Measurements from ENCODE around the gene CTSC.
"Not testable (repeated sequence)": the region's sequence is repeated elsewhere in the genome, so short reads cannot be mapped to it uniquely, and the experiment has no call there.

The CTSC gene

DNA sequence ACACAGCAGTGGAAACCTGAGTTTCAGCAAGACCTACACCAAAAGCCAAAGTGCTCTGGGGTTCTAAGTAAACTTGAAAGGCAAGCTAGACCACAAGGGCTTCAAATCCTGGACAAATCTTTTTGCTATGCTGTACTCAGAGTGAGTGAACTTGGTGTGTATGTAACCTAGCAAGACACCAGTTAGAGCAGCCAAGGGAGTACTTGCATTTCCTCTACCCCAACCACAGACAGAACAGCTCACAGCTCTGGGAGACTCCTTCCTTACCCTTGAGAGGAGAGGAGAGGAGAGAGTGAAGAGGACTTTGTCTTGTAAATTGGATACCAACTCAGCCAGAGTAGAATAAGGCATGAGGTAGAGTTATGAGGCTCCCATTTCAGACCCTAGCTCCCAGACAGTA lies 71.4 kb downstream of the CTSC start:
- no peaks in the 10 kb centered on the region for H3K4me1 ChIP-seq
- no peaks in the 10 kb centered on the region for H4K20me1 ChIP-seq
- no peak overlapping the region for H3K4me2 ChIP-seq
- peaks cover 51% of the 10 kb centered on the region for H3K36me3 ChIP-seq
- no peaks in the 10 kb centered on the region for H3K27me3 ChIP-seq
- peaks cover 38% of the 10 kb centered on the region for H3K9me3 ChIP-seq
- no peak overlapping the region for H3K4me3 ChIP-seq
- no peak overlapping the region for H3K27ac ChIP-seq
- no peak for TF ChIP-seq Cebpa-rat (IDR thresholded peaks at IDR 0.05)
- H3K9ac ChIP-seq = no peak overlapping the region

DNA sequence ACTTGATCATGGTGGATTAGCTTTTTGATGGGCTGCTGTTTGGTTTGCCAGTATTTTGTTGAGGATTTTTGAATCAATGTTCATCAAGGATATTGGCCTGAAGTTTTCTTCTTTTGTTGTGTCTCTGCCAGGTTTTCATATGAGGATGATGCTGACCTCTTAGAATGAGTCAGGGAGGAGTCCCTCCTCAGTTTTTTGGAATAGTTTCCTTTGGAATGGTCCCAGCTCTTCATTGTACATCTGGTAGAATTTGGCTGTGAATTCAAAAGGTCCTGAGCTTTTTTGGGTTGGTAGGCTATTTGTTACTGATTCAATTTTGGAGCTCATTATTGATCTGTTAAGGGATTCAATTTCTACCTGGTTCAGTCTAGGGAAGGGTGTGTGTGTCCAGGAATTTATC lies 78.1 kb downstream of the CTSC start:
- Histone ChIP-seq H4K20me1 (no peaks in the 10 kb centered on the region), H3K9me3 (peaks cover 74% of the 10 kb centered on the region), H3K36me3 (peaks cover 24% of the 10 kb centered on the region), H3K9ac (no peak overlapping the region), H3K4me3 (no peak overlapping the region), H3K27me3 (no peaks in the 10 kb centered on the region), H3K27ac (no peak overlapping the region), H3K4me1 (no peaks in the 10 kb centered on the region), H3K4me2 (no peak overlapping the region)
- TF ChIP-seq Cebpa-rat (IDR thresholded peaks at IDR 0.05) = no peak

DNA sequence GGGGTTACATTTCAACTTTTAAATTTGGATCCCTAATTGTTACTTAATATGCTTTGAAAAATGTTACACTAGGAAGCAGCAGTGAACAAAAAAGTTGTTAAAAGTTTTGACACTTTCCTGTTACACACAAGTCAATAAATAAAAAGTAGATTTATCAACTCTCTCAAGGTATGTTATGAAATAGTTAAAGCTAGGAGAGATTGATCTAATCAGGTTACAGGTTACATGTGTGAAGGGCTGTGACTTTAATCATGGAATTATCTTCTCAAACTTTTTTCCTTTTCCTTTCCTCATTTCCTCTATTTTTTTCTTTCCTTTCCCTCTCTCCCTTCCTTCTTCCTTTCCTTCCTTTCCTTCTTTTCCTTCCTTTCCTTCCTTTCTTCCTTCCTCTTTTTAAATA lies 85.3 kb downstream of the CTSC start:
- Histone ChIP-seq H4K20me1 (no peaks in the 10 kb centered on the region), H3K9me3 (peaks cover 8% of the 10 kb centered on the region), H3K9ac (no peak overlapping the region), H3K4me3 (no peak overlapping the region), H3K27me3 (no peaks in the 10 kb centered on the region), H3K27ac (no peak overlapping the region), H3K4me2 (no peak overlapping the region), H3K4me1 (no peaks in the 10 kb centered on the region), H3K36me3 (no peaks in the 10 kb centered on the region)
- TF ChIP-seq Cebpa-rat (IDR thresholded peaks at IDR 0.05) = no peak

DNA sequence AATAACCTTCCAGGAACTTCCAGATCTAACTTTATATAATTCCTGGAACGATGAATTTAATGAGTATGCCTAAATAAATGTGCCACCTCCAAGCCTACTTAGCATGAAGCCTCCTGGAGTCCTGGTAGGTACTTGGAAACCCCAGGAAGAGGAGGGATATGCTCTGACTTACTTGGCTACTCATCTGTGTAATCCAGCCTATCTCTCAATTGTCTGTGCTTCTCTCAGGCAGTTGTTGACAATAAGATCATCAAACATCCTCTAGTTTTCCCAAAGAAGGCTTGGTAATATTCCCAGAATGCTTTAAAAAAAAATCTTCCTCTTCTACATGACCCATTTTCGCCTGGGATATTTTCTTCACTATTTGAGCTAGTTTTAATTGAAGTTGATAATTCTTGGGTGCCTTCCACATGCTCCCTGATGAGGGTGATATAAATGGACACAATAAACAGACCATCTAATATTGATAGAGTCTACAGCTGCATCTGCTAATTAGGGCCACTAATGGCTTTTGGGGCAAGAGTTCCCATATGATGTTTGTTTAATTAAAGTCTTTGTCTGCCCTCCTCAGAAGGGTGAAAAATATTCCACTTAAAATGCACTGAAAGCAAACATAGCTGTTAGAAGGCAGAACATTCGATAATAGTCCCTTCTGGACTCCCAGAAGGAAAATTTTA lies 86.8 kb downstream of the CTSC start:
- no peak overlapping the region for H3K27ac ChIP-seq
- no peaks in the 10 kb centered on the region for H3K27me3 ChIP-seq
- H3K4me3 ChIP-seq = no peak overlapping the region
- TF ChIP-seq Cebpa-rat (IDR thresholded peaks at IDR 0.05) = no peak
- peaks cover 4% of the 10 kb centered on the region for H3K9me3 ChIP-seq
- no peak overlapping the region for H3K9ac ChIP-seq
- no peaks in the 10 kb centered on the region for H4K20me1 ChIP-seq
- H3K4me1 ChIP-seq = no peaks in the 10 kb centered on the region
- no peaks in the 10 kb centered on the region for H3K36me3 ChIP-seq
- no peak overlapping the region for H3K4me2 ChIP-seq

DNA sequence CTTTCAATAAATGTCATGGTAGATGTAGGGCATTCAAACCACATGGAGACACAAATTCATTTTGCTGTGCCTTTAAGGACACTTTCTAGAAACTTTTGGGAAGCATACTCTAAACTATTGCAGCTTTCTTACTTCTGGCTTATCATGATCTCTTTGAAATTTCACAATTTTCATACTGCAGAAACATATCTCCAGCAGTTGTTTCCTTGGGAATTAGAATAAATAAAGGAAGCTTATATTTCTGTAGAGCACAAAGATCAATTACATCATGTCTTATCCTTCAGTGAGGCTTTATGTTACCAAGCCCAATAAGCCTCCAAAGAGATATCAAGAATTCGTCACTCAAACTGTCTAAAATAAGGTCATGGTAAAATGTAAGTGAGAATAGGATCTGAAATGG lies 87.8 kb downstream of the CTSC start:
- H3K4me3 ChIP-seq = no peak overlapping the region
- no peak overlapping the region for H3K9ac ChIP-seq
- no peaks in the 10 kb centered on the region for H4K20me1 ChIP-seq
- no peak overlapping the region for H3K4me2 ChIP-seq
- no peaks in the 10 kb centered on the region for H3K9me3 ChIP-seq
- H3K36me3 ChIP-seq = no peaks in the 10 kb centered on the region
- no peak for TF ChIP-seq Cebpa-rat (IDR thresholded peaks at IDR 0.05)
- H3K4me1 ChIP-seq = no peaks in the 10 kb centered on the region
- no peak overlapping the region for H3K27ac ChIP-seq
- no peaks in the 10 kb centered on the region for H3K27me3 ChIP-seq

DNA sequence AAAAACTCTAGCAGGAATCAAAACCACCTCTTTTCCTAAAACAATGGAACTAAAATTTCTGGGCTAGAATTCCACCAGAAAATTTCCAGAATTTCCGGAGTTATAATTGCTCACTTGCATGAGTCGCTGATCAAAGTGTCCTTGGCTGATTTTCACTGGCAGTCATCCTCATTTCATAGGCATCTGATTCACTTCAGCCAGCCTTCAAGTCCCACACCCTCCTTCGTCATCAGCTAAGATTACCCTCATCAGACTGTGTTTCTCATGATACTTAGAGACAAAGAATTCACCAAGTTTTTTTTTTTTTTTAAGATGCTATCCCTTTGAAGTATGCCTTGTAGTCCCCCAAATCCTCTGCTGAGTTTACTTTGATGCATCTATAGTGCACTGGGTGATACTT lies 90.8 kb downstream of the CTSC start:
- no peak for TF ChIP-seq Cebpa-rat (IDR thresholded peaks at IDR 0.05)
- no peaks in the 10 kb centered on the region for H3K27me3 ChIP-seq
- H3K4me3 ChIP-seq = no peak overlapping the region
- H3K36me3 ChIP-seq = no peaks in the 10 kb centered on the region
- H3K4me2 ChIP-seq = no peak overlapping the region
- H3K4me1 ChIP-seq = no peaks in the 10 kb centered on the region
- H3K9me3 ChIP-seq = peaks cover 5% of the 10 kb centered on the region
- no peak overlapping the region for H3K27ac ChIP-seq
- H4K20me1 ChIP-seq = no peaks in the 10 kb centered on the region
- no peak overlapping the region for H3K9ac ChIP-seq

DNA sequence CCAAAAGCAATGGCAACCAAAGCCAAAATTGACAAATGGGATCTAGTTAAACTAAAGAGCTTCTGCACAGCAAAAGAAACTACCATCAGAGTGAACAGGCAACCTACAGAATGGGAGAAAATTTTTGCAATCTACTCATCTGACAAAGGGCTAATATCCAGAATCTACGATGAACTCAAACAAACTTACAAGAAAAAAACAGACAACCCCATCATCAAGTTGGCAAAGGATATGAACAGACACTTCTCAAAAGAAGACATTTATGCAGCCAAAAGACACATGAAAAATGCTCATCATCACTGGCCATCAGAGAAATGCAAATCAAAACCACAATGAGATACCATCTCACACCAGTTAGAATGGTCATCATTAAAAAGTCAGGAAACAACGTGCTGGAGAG lies 92.0 kb downstream of the CTSC start:
- H3K4me1 ChIP-seq, H3K36me3 ChIP-seq, H3K9ac ChIP-seq, H3K4me2 ChIP-seq, H4K20me1 ChIP-seq, H3K4me3 ChIP-seq, H3K27ac ChIP-seq, H3K27me3 ChIP-seq: not testable (repeated sequence)
- peaks cover 16% of the 10 kb centered on the region for H3K9me3 ChIP-seq
